Choroid plexus epithelial cell (primary cell): ENCODE data around the gene EIF4A3.

Source experiments
- DNase-seq: peaks from one replicate; pipeline ENCODE4 v3.0.0-alpha.2; 2010; ENCODE audit warnings: low read depth
- H3K4me3 ChIP-seq: 2 replicates; pipeline ENCODE4 v1.5.1; 2011; ENCODE audit warnings: low read depth, mild to moderate bottlenecking, control low read depth, low read length, moderate library complexity
- CTCF ChIP-seq: conservative IDR thresholded peaks from 2 replicates; pipeline ENCODE4 v1.5.1; 2011; ENCODE audit warnings: low read depth, mild to moderate bottlenecking, control low read depth, inconsistent platforms, low read length, moderate library complexity

Gene EIF4A3

GRCh38 chr17:80105762-80106161 is 41.2 kb downstream of the EIF4A3 start:
- no peak overlapping the region for H3K4me3 ChIP-seq
- peak; percentile 70 for DNase-seq
- TF ChIP-seq CTCF: no peak

GRCh38 chr17:80104956-80105375 is 42.0 kb downstream of the EIF4A3 start:
- no peak for DNase-seq
- no peak overlapping the region for H3K4me3 ChIP-seq
- TF ChIP-seq CTCF: no peak

- no peak for TF ChIP-seq CTCF
- peak; percentile 20 for DNase-seq
- no peak overlapping the region for H3K4me3 ChIP-seq
Measured at GRCh38 chr17:80104321-80104955, 42.5 kb downstream of the EIF4A3 start.

- DNase-seq: no peak
- no peak overlapping the region for H3K4me3 ChIP-seq
- TF ChIP-seq CTCF: no peak
Measured at GRCh38 chr17:80103449-80104085, 43.4 kb downstream of the EIF4A3 start.

GRCh38 chr17:80102664-80103448 is 44.1 kb downstream of the EIF4A3 start:
- DNase-seq: no peak
- peak overlapping the region; percentile 87 for H3K4me3 ChIP-seq
- TF ChIP-seq CTCF: no peak

GRCh38 chr17:80101946-80102663 is 44.8 kb downstream of the EIF4A3 start:
- H3K4me3 ChIP-seq: peak overlapping the region; percentile 87
- DNase-seq: peak; percentile 48
- no peak for TF ChIP-seq CTCF
